Measurements from ENCODE around the gene ZNF12.
"Not testable (repeated sequence)": the region's sequence is repeated elsewhere in the genome, so short reads cannot be mapped to it uniquely, and the experiment has no call there.

DNA sequence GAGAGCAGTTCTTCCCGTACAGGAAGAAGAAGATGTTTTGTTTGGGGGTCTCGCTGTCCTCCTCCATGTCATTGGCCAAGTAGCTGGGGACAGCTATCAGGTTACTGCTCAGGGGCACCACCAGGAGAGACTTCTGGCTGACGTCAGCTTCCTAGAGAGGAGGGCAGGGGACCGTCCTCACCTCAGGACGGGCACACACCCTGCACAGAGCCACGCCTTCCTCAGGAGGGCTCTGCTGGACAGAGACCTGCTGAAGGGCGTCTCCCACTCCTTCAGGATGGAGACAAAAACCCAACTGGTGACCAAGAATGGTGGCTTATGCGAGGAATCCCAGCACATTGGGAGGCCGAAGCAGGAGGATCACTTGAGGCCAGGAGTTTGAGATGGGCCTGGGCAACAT, 9.2 kb upstream of the ZNF12 start:
- TF ChIP-seq, protein P1, sequence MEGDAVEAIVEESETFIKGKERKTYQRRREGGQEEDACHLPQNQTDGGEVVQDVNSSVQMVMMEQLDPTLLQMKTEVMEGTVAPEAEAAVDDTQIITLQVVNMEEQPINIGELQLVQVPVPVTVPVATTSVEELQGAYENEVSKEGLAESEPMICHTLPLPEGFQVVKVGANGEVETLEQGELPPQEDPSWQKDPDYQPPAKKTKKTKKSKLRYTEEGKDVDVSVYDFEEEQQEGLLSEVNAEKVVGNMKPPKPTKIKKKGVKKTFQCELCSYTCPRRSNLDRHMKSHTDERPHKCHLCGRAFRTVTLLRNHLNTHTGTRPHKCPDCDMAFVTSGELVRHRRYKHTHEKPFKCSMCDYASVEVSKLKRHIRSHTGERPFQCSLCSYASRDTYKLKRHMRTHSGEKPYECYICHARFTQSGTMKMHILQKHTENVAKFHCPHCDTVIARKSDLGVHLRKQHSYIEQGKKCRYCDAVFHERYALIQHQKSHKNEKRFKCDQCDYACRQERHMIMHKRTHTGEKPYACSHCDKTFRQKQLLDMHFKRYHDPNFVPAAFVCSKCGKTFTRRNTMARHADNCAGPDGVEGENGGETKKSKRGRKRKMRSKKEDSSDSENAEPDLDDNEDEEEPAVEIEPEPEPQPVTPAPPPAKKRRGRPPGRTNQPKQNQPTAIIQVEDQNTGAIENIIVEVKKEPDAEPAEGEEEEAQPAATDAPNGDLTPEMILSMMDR (IDR thresholded peaks at IDR 0.05): not testable (repeated sequence)
- TF ChIP-seq POLR2A (IDR thresholded peaks at IDR 0.05): not testable (repeated sequence)
